Fibroblast of skin of scalp (primary cell): ENCODE data around the gene RBM33.

Experiments used
- DNase-seq: peaks from one replicate; pipeline ENCODE4 v3.0.0-alpha.2; 2013

RBM33 gene

DNA sequence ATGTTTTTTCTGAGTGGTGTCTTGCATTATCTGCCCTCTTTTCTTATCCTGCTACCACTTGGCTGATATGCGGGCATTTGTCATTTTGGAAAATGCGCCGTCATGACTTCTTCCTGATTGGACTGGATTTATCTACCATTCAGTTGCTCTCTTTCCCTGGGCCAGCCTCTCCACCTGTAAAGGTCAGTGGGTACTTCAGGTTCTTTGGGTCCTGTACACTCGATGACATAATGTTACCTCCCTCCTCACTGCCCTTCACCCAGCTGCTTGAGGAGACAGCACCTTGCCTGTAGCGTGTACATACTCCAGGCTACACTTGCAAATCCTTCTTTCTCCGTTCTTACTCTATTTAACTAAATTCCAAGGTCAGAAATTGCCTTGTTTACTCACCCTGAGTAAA lies 83.7 kb downstream of the RBM33 start:
- DNase-seq = no peak

DNA sequence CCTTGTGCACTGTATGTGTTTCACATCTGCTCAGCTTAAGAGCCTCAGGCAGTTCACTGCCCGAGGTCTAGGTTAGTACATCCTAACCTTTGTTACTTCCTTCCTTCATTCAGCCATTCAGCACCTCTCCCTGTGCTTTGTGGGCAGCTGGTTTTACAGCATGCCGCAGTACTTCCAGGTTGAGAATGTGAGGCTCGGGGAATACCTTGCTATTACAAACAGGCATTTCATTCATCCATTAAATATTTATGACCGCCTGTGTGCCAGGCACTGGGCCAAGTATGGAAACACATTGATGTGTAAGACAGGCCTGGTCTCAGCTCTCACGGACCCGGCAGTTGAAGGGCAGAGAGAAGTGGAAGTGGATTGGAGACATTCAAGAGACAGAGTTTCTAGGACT lies 85.4 kb downstream of the RBM33 start:
- peak; percentile 39 for DNase-seq

DNA sequence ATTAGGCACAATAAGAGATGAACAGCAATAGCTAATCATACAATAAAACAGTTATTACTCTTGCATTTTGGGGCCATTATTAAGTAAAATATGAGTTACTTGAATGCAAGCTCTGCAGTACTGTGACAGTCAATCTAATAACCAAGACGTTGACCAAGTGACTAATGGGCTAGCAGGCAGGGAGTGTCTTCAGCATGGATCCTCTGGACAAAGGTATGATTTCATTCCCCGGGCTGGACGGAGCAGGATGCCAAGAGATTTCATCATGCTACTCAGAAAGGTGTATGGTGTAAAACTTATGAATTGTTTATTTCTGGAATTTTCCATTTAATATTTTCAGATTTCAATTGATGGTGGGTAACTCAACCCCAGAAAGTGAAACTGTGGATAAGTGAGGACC lies 86.9 kb downstream of the RBM33 start:
- DNase-seq = no peak

- no peak for DNase-seq
Observed at GRCh38 chr7:155731871-155732270, 87.4 kb downstream of the RBM33 start.

GRCh38 chr7:155732286-155732685 lies 87.8 kb downstream of the RBM33 start:
- DNase-seq = no peak

- no peak for DNase-seq
Observed at GRCh38 chr7:155733582-155734444, 89.4 kb downstream of the RBM33 start.

DNA sequence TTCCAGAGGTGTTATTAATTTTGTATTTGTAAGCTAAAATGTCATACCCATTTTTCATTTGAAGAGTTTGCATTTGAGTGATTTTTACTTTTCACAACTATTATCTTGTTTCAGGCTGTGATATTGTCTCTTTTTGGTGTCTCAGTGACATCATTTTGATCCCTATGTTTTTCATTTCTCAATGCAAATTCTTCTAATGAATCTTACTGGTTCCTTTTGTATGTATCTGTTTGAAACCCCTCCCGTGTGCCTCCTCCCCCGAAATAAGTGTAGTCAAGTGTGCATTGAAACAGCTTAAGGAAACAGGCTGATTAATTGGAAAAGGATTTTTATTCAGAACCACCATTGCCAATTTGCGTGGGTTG lies 90.0 kb downstream of the RBM33 start:
- DNase-seq = no peak

DNA sequence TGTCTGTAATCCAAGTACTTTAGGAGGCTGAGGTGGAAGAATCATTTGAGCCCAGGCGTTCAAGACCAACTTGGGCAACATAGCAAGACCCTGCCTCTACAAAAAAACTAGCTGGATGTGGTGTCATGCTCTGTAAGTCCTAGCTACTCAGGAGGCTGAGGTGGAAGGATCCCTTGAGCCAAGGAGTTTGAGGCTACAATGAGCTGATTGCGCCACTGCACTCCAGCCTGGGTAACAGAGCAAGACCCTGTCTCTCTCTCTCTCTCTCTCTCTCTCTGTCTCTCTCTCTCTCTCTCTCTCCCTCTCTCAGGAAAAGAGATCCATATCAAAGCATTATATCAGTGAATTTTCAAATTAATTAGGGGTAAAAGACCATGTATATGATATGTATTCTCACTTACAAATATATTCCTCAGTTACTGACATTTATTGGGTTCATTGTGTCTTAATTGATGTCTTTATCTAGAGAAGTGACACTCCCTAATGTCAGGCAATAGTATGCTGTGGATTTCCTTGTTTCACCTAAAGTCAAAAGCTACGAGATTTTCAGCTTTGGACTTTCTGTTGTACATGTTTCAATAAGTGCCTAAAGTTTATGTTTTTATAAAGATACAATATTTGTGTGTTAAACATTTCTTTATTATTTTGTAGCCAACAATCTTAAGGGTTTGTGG lies 91.1 kb downstream of the RBM33 start:
- no peak for DNase-seq

DNA sequence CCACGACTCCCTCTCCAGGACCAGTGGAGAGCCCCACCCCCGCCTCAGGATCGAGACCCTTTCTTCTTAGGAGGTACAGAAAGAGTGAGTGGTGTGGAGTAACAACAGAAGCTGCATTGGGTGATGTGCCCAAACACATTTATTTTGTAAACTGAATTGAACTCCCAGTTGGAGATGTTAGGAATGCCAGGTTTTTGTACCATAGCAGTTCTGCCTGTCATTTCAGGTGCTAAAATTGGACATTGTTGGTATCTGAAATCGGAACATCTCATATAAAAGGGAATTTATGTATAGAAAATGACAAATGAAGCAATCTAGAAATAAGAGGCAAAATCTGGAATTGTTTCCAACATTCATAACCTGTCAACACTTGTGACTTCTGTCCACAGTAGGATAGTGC lies 93.1 kb downstream of the RBM33 start:
- no peak for DNase-seq

DNA sequence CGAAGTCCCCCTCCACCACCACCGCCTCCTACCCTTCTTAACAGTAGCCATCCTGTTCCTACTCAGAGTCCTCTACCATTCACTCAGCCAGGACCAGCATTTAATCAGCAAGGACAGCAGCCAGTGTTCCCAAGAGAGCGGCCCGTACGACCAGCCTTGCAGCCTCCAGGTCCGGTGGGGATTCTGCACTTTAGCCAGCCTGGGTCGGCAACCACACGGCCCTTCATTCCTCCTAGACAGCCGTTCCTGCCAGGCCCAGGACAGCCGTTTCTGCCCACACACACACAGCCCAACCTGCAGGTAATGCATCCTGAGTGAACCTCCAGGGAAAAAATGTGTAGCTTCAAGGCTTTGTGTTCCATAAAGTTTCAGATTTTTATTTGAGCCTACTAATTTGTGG lies 93.6 kb downstream of the RBM33 start:
- no peak for DNase-seq

DNA sequence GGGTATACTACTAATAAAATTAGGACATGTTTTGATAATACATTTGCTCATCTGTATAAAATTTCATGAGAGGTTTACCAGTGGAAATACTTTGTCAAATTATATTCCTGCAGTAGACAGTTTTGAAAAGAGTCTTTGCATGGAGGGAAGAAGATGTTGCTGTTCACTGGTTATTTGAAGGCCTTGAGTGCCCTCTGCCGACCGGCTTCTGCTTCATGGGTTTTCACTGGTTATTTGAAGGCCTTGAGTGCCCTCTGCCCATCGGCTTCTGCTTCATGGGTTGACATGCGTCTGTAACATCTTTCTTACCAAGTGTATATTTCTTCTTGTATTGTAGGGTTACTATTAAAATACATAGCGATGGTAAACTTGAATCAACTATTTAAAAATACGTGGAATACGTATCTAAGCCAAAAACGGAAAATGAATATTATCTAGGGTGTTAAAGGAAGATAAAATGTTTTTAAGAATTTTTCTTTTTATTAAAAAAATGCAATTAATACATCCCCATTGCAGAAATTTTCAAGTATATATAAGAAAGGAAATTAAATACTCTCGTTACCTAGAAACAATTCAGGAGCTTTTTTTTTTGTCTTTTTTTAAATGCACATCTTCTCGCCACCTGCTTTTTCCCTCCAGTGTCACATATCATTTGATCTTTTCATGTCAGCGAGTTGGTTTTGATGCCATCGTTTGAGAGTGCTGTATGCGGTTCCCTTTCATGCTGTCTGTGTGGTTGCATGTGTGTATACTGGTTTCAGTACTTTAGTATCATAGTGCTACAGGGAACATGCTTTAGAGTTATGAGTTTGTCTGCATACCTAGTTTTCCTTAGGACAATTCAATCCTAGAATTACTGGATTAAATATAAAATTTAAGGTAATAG lies 94.4 kb downstream of the RBM33 start:
- peak; percentile 74 for DNase-seq

DNA sequence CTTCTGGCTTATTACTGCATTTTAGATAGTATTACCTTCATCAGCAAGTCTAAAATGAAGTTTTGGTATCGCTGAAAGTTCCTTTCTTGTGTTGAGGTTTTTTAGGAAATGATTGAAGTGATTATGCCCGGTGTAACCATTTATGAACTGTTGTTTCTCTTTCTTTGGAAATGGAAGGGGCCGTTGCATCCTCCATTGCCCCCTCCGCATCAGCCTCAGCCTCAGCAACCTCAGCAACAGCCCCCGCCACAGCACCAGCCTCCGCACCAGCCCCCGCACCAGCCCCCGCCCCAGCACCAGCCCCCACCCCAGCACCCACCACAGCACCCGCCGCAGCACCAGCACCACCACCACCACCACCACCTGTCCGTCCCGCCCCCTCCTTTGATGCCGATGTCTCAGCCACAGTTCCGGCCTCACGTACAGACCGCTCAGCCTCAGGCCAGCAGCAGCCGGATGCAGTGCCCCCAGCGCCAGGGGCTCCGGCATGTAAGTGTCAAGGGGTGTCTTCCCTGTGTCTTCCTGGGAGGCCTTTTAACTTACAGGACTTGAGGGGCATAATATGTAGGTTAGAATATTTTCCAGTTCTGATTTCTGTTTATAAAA lies 95.2 kb downstream of the RBM33 start:
- DNase-seq = no peak

GRCh38 chr7:155741082-155741481 lies 96.6 kb downstream of the RBM33 start:
- DNase-seq = no peak

DNA sequence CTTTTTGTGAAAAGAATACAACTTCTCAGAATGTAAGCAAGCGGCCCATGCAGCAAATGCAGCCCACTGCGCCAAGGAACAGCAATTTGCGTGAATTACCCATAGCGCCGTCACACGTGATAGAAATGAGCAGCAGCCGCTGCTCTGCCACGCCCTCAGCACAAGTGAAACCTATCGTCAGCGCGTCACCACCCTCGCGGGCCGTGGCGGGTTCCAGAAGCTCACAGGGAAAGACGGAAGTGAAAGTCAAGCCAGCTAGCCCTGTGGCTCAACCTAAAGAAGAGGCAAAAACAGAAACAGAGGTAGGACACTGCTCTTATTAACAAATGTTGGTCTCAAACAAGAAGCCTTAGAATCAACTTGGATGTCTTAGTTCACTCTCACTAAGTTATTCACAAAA lies 97.3 kb downstream of the RBM33 start:
- no peak for DNase-seq

- no peak for DNase-seq
Observed at GRCh38 chr7:155743177-155743576, 98.7 kb downstream of the RBM33 start.

DNA sequence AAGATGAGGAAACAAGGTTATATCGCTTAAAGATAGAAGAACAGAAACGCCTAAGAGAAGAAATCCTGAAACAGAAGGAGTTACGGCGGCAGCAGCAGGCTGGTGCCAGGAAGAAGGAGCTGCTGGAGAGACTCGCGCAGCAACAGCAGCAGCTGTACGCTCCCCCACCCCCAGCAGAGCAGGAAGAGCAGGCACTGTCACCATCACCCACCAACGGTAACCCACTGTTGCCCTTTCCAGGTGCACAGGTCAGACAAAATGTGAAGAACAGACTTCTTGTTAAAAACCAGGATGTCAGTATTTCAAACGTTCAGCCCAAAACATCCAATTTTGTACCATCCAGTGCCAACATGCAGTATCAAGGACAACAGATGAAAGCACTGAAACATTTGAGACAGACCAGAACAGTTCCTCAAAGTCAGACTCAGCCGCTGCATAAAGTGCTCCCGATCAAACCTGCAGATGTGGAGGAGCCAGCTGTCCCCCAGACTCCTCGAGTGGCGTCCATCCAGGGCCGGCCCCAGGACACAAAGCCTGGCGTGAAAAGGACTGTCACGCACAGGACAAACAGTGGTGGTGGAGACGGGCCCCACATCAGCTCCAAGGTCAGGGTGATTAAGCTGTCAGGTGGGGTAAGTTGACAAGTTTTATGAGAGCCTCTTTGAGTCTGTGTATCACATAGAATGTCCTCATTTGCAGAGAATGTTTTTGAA lies 100.7 kb downstream of the RBM33 start:
- DNase-seq = no peak

DNA sequence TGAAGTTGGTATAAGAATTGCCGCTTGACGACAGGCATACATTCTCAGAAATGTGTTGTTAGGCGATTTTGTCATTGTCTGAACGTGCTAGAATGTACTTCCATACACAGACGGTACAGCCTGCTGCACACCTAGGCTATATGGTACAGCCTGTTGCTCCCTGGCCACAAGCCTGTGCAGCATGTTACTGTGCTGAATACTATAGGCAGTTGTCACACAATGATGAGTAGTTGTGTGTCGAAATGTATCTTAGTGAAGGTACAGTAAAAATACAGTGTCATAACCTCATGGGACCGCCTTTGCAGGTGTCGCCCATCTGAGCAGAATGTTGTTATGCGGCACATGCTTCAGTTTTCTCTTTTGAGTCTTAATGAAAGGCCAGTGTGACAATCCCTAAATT lies 101.3 kb downstream of the RBM33 start:
- DNase-seq = no peak

GRCh38 chr7:155746188-155746587 lies 101.7 kb downstream of the RBM33 start:
- DNase-seq = no peak

GRCh38 chr7:155747209-155747608 lies 102.7 kb downstream of the RBM33 start:
- no peak for DNase-seq

- DNase-seq = no peak
Observed at GRCh38 chr7:155749578-155749977, 105.1 kb downstream of the RBM33 start.

- no peak for DNase-seq
Observed at GRCh38 chr7:155750255-155751125, 106.0 kb downstream of the RBM33 start.
